Esophagus muscularis mucosa (tissue), 4 donors: ENCODE results near the gene USP47. TPM values are rescaled to one million over a fixed set of nuclear protein-coding genes. Genes with fewer than 3 reads are reported as not detected.

ENCODE experiments used
- DNase-seq: peaks from one replicate; pipeline ENCODE4 v3.0.0-alpha.2; 2017; ENCODE audit errors: extremely low spot score
- H3K27ac ChIP-seq, 4 donors: fragments of 200-600 bp; sonication (generic); replicated peaks in 1 of 4; 1 replicate in 3 of 4; 2 replicates in 1 of 4; pipeline ENCODE4 v1.5.1; 2016 to 2019; ENCODE audit warnings: mild to moderate bottlenecking in 1 of 4
- H3K27me3 ChIP-seq, 4 donors: fragments of 200-600 bp; sonication (generic); one replicate each; pipeline versions ENCODE4 v1.5.1 to v1.6.0; 2016 to 2019
- H3K36me3 ChIP-seq, 4 donors: fragments of 200-600 bp; sonication (generic); one replicate each; pipeline ENCODE4 v1.5.1; 2016 to 2019
- H3K4me1 ChIP-seq, 4 donors: fragments of 200-600 bp; sonication (generic); one replicate each; pipeline ENCODE4 v1.5.1; 2016 to 2019
- H3K4me3 ChIP-seq, 4 donors: fragments of 200-600 bp; sonication (generic); 1 replicate in 2 of 4; 2 replicates in 2 of 4; pipeline ENCODE4 v1.5.1; 2016 to 2019; ENCODE audit warnings: mild to moderate bottlenecking in 4 of 4, moderate library complexity in 1 of 4
- H3K9me3 ChIP-seq, 4 donors: fragments of 200-600 bp; sonication (generic); 1 replicate in 3 of 4; 2 replicates in 1 of 4; pipeline ENCODE4 v1.5.1; 2016 to 2019
- CTCF ChIP-seq, 3 experiments: fragments of 200-600 bp in 2 of 3; fragments of 450-650 bp in 1 of 3; sonication (generic) in 2 of 3; IDR thresholded peaks; one replicate each; pipeline ENCODE4 v1.5.1; 2017 to 2019; ENCODE audit warnings: antibody characterized with exemption in 3 of 3, mild to moderate bottlenecking in 2 of 3, moderate library complexity in 1 of 3
- EP300 ChIP-seq: sonication (generic); formaldehyde crosslinking; IDR thresholded peaks from one replicate; pipeline ENCODE4 v1.6.1; 2017; ENCODE audit warnings: antibody characterized with exemption
- POLR2A ChIP-seq: fragments of 450-650 bp; IDR thresholded peaks from one replicate; pipeline ENCODE4 v1.6.1; 2017; ENCODE audit warnings: antibody characterized with exemption, moderate library complexity, mild to moderate bottlenecking, low read depth
- POLR2AphosphoS5 ChIP-seq, 2 donors: sonication (generic); formaldehyde crosslinking; IDR thresholded peaks; one replicate each; pipeline ENCODE4 v1.6.1; 2017; ENCODE audit warnings: antibody characterized with exemption in 2 of 2
- WGBS: methylation state at CpG from one replicate; pipeline ENCODE4 v1.1.5; 2018; 5-methylcytosine and 5-hydroxymethylcytosine counted together
- intact Hi-C: fragments of 100-400 bp; cut with DNase I; formaldehyde crosslinking; loops from one replicate; pipeline ENCODE4 v1.15.1; 2023
- total RNA-seq, 4 donors: library from RNA; depleted of rRNA; stranded (reverse); fragments of >200 nt; gene quantifications; one replicate each; pipeline versions ENCODE4 v1.1.0 to v1.2.1, GENCODE V29; 2016

USP47 gene
- total RNA-seq, 4 donors from 2014 or later: 86.2 to 112 (median 96.5) TPM

DNA sequence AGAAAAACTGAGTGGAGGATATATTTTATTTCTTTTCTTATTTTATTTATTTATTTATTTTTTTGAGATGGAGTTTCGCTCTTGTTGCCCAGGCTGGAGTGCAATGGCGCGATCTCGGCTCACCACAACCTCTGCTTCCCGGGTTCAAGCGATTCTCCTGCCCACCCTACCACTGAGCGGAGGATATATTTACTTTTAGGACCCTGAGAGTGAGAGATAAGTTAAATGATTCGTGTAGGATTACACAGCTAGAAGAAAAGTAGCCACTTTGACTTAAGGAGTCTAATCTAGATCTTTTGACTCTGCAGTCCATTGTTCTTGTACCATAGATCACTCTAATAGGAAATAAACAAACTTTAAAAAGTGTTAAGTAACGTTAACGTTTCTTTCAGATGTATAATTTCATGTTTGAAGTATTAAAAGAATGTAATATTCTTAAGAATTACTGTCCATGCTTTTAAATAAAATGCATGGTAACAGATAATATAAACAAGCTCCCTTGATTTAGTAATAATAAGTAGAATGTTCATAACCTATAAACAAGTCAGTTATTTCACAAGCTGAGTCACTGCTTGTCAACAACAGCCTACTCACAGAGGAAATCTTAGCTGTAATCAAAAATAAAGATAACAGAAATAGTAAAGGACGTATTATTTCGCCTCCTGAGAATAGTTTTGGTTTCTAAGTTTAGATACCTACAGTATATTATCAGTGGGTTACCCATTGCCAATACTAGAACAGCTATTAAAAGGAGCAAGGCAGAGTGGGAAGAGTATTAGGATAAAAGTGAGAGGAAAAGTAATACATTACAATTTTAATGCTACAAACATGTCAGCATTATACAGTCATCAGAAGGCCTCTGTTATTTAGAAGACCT lies 18.6 kb downstream of the USP47 start:
- intact Hi-C loops: no loop called here
- H3K27ac ChIP-seq: peak overlapping the region in 1 of 4 donors; percentile 30
- peaks cover 35 to 70% (median 56%) of the 10 kb centered on the region in 4 donors for H3K4me1 ChIP-seq
- TF ChIP-seq EP300 (no peak), CTCF (IDR thresholded peaks at IDR 0.05) (no peak), POLR2AphosphoS5 (IDR thresholded peaks at IDR 0.05) (no peak)
- no peak for DNase-seq
- H3K9me3 ChIP-seq: no peaks in the 10 kb centered on the region
- no peak overlapping the region for H3K4me3 ChIP-seq
- H3K36me3 ChIP-seq: no peaks in the 10 kb centered on the region
- WGBS: 78% methylated on average over 12 of the region's 12 CpGs
- H3K27me3 ChIP-seq: no peaks in the 10 kb centered on the region

GRCh38 chr11:11862999-11863398 lies 21.2 kb downstream of the USP47 start:
- DNase-seq: no peak
- peaks cover 26 to 45% (median 32%) of the 10 kb centered on the region in 4 donors for H3K4me1 ChIP-seq
- H3K27me3 ChIP-seq: no peaks in the 10 kb centered on the region
- TF ChIP-seq CTCF (IDR thresholded peaks at IDR 0.05) (no peak), EP300 (no peak), POLR2A (no peak), POLR2AphosphoS5 (IDR thresholded peaks at IDR 0.05) (no peak)
- intact Hi-C loops: no loop called here
- 93% methylated on average over 2 of the region's 2 CpGs for WGBS
- H3K27ac ChIP-seq: no peak overlapping the region
- H3K9me3 ChIP-seq: peaks cover 0 to 13% (median 6%) of the 10 kb centered on the region in 4 donors
- no peak overlapping the region for H3K4me3 ChIP-seq
- H3K36me3 ChIP-seq: no peaks in the 10 kb centered on the region

- Histone ChIP-seq H3K36me3 (no peaks in the 10 kb centered on the region), H3K9me3 (peaks cover 0 to 13% (median 6%) of the 10 kb centered on the region in 4 donors), H3K27ac (no peak overlapping the region), H3K4me1 (peaks cover 13 to 32% (median 21%) of the 10 kb centered on the region in 4 donors), H3K4me3 (no peak overlapping the region), H3K27me3 (no peaks in the 10 kb centered on the region)
- 95% methylated on average over 3 of the region's 3 CpGs for WGBS
- intact Hi-C loops: no loop called here
- DNase-seq: no peak
- TF ChIP-seq POLR2AphosphoS5 (IDR thresholded peaks at IDR 0.05) (no peak), EP300 (no peak)
Observed at GRCh38 chr11:11864332-11864731, 22.6 kb downstream of the USP47 start.

DNA sequence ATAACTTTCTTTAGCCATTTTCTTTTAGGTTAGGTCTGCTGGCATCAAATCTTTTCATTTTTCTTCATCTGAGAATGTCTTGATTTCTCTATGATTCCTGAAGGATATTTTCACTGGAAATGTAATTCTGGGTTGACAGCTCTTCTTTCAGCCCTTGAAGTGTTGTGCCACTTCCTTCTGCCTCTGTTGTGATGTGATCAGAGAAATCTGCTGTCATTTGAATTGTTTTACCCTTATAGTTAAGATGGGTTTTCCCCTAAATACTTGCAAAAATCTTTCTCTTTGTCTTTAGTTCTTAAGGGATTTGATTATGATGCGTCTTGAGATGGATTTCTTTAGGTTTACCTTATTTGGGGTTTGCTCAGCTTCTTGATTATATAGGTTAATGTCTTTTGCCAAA lies 23.0 kb downstream of the USP47 start:
- WGBS: 100% methylated on average over 1 of the region's 1 CpG
- Histone ChIP-seq H3K4me3 (no peak overlapping the region), H3K27ac (no peak overlapping the region), H3K4me1 (peaks cover 10 to 32% (median 19%) of the 10 kb centered on the region in 4 donors), H3K36me3 (no peaks in the 10 kb centered on the region), H3K9me3 (peaks cover 0 to 13% (median 6%) of the 10 kb centered on the region in 4 donors), H3K27me3 (no peaks in the 10 kb centered on the region)
- DNase-seq: no peak
- TF ChIP-seq EP300: no peak
- no peak for TF ChIP-seq POLR2AphosphoS5 (IDR thresholded peaks at IDR 0.05)
- no peak for TF ChIP-seq CTCF (IDR thresholded peaks at IDR 0.05)
- TF ChIP-seq POLR2A: no peak
- intact Hi-C loops: no loop called here

GRCh38 chr11:11865449-11865848 lies 23.7 kb downstream of the USP47 start:
- intact Hi-C loops: no loop called here
- Histone ChIP-seq H3K4me3 (no peak overlapping the region), H3K9me3 (peaks cover 0 to 13% (median 6%) of the 10 kb centered on the region in 4 donors), H3K27ac (no peak overlapping the region), H3K4me1 (peaks cover 3 to 31% (median 16%) of the 10 kb centered on the region in 4 donors), H3K36me3 (no peaks in the 10 kb centered on the region), H3K27me3 (no peaks in the 10 kb centered on the region)
- TF ChIP-seq POLR2A (no peak), POLR2AphosphoS5 (IDR thresholded peaks at IDR 0.05) (no peak)
- WGBS: 84% methylated on average over 3 of the region's 3 CpGs
- no peak for DNase-seq
